Hepatic stellate cell (primary cell): ENCODE results near the gene HSD17B13.

Experiments used
- DNase-seq: peaks from one replicate; pipeline ENCODE4 v3.0.0; 2011; ENCODE audit warnings: low spot score

The HSD17B13 gene

GRCh38 chr4:87262886-87263285, 59.8 kb downstream of the HSD17B13 start:
- DNase-seq, result no peak

- no peak for DNase-seq
These were observed 62.2 kb downstream of the HSD17B13 start for GRCh38 chr4:87260477-87260876.

GRCh38 chr4:87258677-87259076, 64.0 kb downstream of the HSD17B13 start:
- no peak for DNase-seq

GRCh38 chr4:87257523-87257922, 65.2 kb downstream of the HSD17B13 start:
- DNase-seq, result no peak

- DNase-seq, result no peak
These were observed 66.9 kb downstream of the HSD17B13 start for GRCh38 chr4:87255755-87256154.
